ENCODE data around the gene RPP40.

- no peak for TF ChIP-seq CTCF (IDR thresholded peaks at IDR 0.05)
- no peak for TF ChIP-seq POLR2A (IDR thresholded peaks at IDR 0.05)
Observed at GRCh38 chr6:4981761-4982160, 22.1 kb downstream of the RPP40 start.
